OCI-LY1 (cell line): ENCODE data around the gene SPATA12.

Experiments used
- H2AFZ ChIP-seq: fragments of 200-600 bp; sonication (generic), shearing (Covaris generic); 2 replicates; pipeline ENCODE4 v1.6.0; 2014; ENCODE audit warnings: antibody characterized with exemption, mild to moderate bottlenecking, low read length
- H3F3A ChIP-seq: fragments of 200-600 bp; sonication (generic), shearing (Covaris generic); 2 replicates; pipeline ENCODE4 v1.6.0; 2014; ENCODE audit warnings: mild to moderate bottlenecking, antibody characterized with exemption, low read length, moderate library complexity; ENCODE audit not compliant: insufficient read depth
- H3K27ac ChIP-seq: fragments of 200-600 bp; sonication (generic); 2 replicates; pipeline ENCODE4 v1.5.1; 2014; ENCODE audit warnings: low read length, mixed run types, mild to moderate bottlenecking, low read depth; ENCODE audit not compliant: poor library complexity, severe bottlenecking
- H3K27me3 ChIP-seq: fragments of 200-600 bp; sonication (generic); 2 replicates; pipeline ENCODE4 v1.6.0; 2014; ENCODE audit warnings: antibody characterized with exemption, mild to moderate bottlenecking, low read length, moderate library complexity; ENCODE audit not compliant: insufficient read depth
- H3K36me3 ChIP-seq: fragments of 200-600 bp; sonication (generic); 2 replicates; pipeline ENCODE4 v1.6.1; 2014; ENCODE audit warnings: mild to moderate bottlenecking, antibody characterized with exemption, low read length, moderate library complexity, mixed read lengths; ENCODE audit not compliant: insufficient read depth
- H3K4me1 ChIP-seq: fragments of 200-600 bp; sonication (generic); 2 replicates; pipeline ENCODE4 v1.5.1; 2014; ENCODE audit warnings: mild to moderate bottlenecking, low read length, moderate library complexity; ENCODE audit not compliant: insufficient read depth, severe bottlenecking
- H3K4me2 ChIP-seq: fragments of 200-600 bp; sonication (generic), shearing (Covaris generic); 2 replicates; pipeline ENCODE4 v1.6.1; 2014; ENCODE audit warnings: low read length
- H3K4me3 ChIP-seq: fragments of 200-600 bp; sonication (generic); 2 replicates; pipeline ENCODE4 v1.5.1; 2014; ENCODE audit warnings: low read length, low read depth, mild to moderate bottlenecking, mixed read lengths; ENCODE audit not compliant: poor library complexity, severe bottlenecking
- H3K79me2 ChIP-seq: fragments of 200-600 bp; shearing (Covaris generic); 2 replicates; pipeline ENCODE4 v1.6.1; 2016; ENCODE audit warnings: mixed run types, low read length, mixed read lengths; ENCODE audit not compliant: insufficient read depth
- H3K9ac ChIP-seq: fragments of 200-600 bp; sonication (generic), shearing (Covaris generic); 2 replicates; pipeline ENCODE4 v1.6.1; 2014; ENCODE audit warnings: mild to moderate bottlenecking, low read length, mixed read lengths
- H3K9me2 ChIP-seq: fragments of 200-600 bp; sonication (generic), shearing (Covaris generic); 2 replicates; pipeline ENCODE4 v1.6.1; 2014; ENCODE audit warnings: low read depth, mild to moderate bottlenecking, low read length, mixed read lengths
- H3K9me3 ChIP-seq: fragments of 200-600 bp; shearing (Covaris generic); 2 replicates; pipeline ENCODE4 v1.6.1; 2014; ENCODE audit warnings: low read length, mixed read lengths
- H4K20me1 ChIP-seq: fragments of 200-600 bp; sonication (generic), shearing (Covaris generic); 2 replicates; pipeline ENCODE4 v1.6.0; 2016; ENCODE audit warnings: mild to moderate bottlenecking, low read length; ENCODE audit not compliant: insufficient read depth
- CTCF ChIP-seq: fragments of 200-600 bp; sonication (generic), shearing (Covaris generic); IDR thresholded peaks from 2 replicates; pipeline ENCODE4 v1.5.1; 2017; ENCODE audit warnings: mild to moderate bottlenecking, antibody characterized with exemption, low read length, moderate library complexity, mixed read lengths
- EZH2 ChIP-seq: fragments of 200-600 bp; sonication (generic), shearing (Covaris generic); IDR thresholded peaks from 2 replicates; pipeline ENCODE4 v1.8.0; 2017; ENCODE audit warnings: borderline replicate concordance, mixed run types, mild to moderate bottlenecking, antibody characterized with exemption, low read length, moderate library complexity, mixed read lengths

SPATA12 gene

DNA sequence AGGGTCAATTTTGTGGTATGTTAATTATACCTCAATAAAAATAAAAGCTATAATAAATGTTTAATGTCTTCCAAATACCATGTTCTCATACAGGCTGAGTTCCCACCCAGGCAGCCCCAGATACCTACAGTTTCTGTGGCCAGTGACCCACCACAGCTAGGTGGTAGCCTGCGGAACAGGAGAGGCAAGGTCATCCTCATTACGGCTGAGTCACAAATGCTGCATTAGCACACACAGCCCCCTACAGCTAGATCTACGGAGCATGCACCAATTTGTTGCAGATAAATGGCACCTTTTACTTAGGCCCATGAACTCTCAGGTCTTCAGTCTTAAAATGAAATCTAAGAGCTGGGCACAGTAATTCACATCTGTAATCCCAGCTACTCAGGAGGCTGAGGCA is 5.1 kb downstream of the SPATA12 start:
- no peak overlapping the region for H3K4me3 ChIP-seq
- H3K4me2 ChIP-seq = no peak overlapping the region

DNA sequence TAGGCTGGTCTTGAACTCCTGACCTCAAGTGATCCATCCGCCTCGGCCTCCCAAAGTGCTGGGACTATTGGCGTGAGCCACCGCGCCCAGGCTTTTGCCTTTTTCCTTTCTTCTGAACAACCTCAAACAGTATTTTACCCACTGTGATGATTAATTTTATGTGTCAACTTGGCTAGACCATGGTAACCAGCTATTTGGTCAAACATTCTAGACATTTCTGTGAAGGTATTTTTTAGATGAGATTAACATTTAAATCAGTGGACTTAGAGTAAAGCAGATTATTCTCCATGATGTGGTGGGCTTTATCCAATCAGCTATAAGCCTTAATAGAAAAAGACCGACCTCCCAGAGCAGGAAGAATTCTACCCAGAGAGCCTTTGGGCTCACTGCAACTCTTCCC is 6.0 kb downstream of the SPATA12 start:
- H3K27ac ChIP-seq = no peak overlapping the region
- H3K27me3 ChIP-seq = no peaks in the 10 kb centered on the region
- TF ChIP-seq CTCF (no peak), EZH2 (no peak)
- H3K9me2 ChIP-seq = no peaks in the 10 kb centered on the region
- no peaks in the 10 kb centered on the region for H3K79me2 ChIP-seq
- no peak overlapping the region for H3K4me2 ChIP-seq
- H4K20me1 ChIP-seq = no peaks in the 10 kb centered on the region
- H3F3A ChIP-seq = 0 out of 2 replicates have a peak, but pooled peaks cover 3% of the 10 kb centered on the region
- H3K9me3 ChIP-seq = 0 out of 2 replicates have a peak, but pooled peaks cover 2% of the 10 kb centered on the region
- no peak overlapping the region for H3K4me3 ChIP-seq
- no peak overlapping the region for H3K9ac ChIP-seq
- H2AFZ ChIP-seq = no peak overlapping the region
- no peaks in the 10 kb centered on the region for H3K36me3 ChIP-seq
- peaks cover 73% of the 10 kb centered on the region for H3K4me1 ChIP-seq

More for the DNA sequence above, 5.1 kb downstream of the SPATA12 start:
- no peaks in the 10 kb centered on the region for H4K20me1 ChIP-seq
- no peaks in the 10 kb centered on the region for H3K79me2 ChIP-seq
- no peak overlapping the region for H3K9ac ChIP-seq
- no peaks in the 10 kb centered on the region for H3K27me3 ChIP-seq
- TF ChIP-seq EZH2 (no peak), CTCF (no peak)
- H3K36me3 ChIP-seq = no peaks in the 10 kb centered on the region
- H3K9me2 ChIP-seq = no peaks in the 10 kb centered on the region
- peak overlapping the region; percentile 80 for H3K27ac ChIP-seq
- H3K4me1 ChIP-seq = peaks cover 82% of the 10 kb centered on the region
- H3F3A ChIP-seq = 0 out of 2 replicates have a peak, but pooled peaks cover 3% of the 10 kb centered on the region
- H2AFZ ChIP-seq = no peak overlapping the region
- H3K9me3 ChIP-seq = no peaks in the 10 kb centered on the region

GRCh38 chr3:57068437-57069089 is 8.1 kb downstream of the SPATA12 start:
- H3K36me3 ChIP-seq = no peaks in the 10 kb centered on the region
- no peak for TF ChIP-seq EZH2
- no peak for TF ChIP-seq CTCF
- 0 out of 2 replicates have a peak, but pooled peaks cover 2% of the 10 kb centered on the region for H3K9me3 ChIP-seq
- no peak overlapping the region for H2AFZ ChIP-seq
- peak overlapping the region; percentile 29; the same call in 1 of the 2 replicates for H3K9ac ChIP-seq
- peak overlapping the region; percentile 24 for H3K4me3 ChIP-seq
- peak overlapping the region; percentile 56 for H3K4me2 ChIP-seq
- no peaks in the 10 kb centered on the region for H3K27me3 ChIP-seq
- peak overlapping the region; percentile 92 for H3K27ac ChIP-seq
- no peaks in the 10 kb centered on the region for H3K9me2 ChIP-seq
- no peaks in the 10 kb centered on the region for H4K20me1 ChIP-seq
- 0 out of 2 replicates have a peak, but pooled peaks cover 3% of the 10 kb centered on the region for H3F3A ChIP-seq
- no peaks in the 10 kb centered on the region for H3K79me2 ChIP-seq
- peaks cover 55% of the 10 kb centered on the region for H3K4me1 ChIP-seq
